ENCODE results near the gene ZFP92.

ZFP92 gene

GRCh38 chrX:153409414-153410101 lies 1.7 kb upstream of the ZFP92 start:
- no peak for DNase-seq

DNA sequence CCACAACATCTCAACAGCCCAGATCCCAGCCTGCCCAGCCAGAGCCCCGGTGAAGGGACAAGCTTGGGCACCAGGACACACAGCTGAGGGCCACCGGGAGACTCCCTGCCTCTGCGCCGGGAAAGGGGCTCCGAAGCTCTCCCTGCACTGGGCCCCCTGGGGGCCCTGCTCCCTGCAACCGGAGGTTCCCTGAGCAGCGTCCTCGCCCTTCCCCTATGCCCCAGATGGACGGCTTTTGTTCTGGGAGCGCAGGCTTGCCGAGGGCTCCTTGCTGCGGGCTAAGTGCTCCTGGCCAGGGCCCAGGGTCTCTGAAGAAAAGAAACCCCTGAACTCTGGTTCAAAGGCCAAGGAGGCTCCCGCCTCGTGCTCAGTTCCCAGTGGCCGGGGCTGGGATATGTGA lies 899 bp upstream of the ZFP92 start:
- no peak for DNase-seq

GRCh38 chrX:153410888-153411254 lies 401 bp upstream of the ZFP92 start:
- no peak for DNase-seq

- DNase-seq: no peak
These were observed 809 bp downstream of the ZFP92 start for GRCh38 chrX:153411988-153412574.

DNA sequence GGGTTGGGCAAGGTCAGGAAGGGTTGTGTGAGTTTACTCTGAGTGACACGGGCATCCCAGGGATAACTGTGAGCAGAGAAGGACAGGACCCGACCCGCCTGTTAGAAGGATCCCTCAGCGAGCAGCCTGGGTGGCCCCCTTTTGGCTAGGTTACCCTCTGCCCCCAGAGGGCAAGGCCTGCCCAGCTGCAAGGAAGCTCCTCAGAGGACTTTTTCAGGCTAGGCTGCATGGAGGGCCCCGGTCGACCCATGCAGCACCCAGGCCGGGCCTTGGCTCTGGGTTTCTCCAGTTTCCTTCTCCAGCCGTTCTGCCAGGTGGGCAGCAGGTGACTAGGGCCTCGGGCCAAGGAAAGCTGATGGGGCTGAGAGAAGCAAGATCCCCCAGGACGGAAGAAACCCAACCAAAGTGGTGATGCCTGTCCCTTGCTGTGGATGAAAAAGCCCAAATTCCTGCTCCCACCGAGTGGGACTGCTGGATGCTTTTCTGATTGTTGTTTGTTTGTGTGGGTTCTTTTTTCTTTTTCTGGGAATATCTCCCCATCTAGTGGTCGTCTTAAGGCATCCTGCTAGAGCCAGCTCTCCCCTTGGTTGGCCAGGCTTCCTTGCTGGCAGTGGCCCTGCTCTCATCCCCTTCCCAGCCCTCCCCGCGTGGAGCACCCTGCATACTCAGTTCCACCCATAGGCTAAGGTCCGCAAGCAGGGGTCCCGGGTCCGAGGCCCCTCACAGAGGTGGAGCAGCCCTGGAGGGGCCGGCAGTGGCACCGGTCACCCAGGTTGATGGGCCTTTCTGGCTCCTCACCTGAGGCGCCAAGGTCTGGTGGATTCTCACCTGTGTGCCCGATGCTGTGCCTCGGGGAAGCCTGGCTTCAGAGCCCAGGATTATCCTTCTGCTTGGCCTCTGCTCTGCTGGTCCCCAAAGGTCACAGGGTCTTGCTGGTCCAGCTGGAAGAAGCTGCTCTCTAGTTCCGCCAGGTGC lies 1.8 kb downstream of the ZFP92 start:
- no peak for DNase-seq

GRCh38 chrX:153413731-153414130 lies 2.5 kb downstream of the ZFP92 start:
- no peak for DNase-seq

- no peak for DNase-seq
These were observed 3.7 kb downstream of the ZFP92 start for GRCh38 chrX:153414856-153415510.

GRCh38 chrX:153416781-153417450 lies 5.6 kb downstream of the ZFP92 start:
- no peak for DNase-seq

- DNase-seq: no peak
These were observed 6.4 kb downstream of the ZFP92 start for GRCh38 chrX:153417637-153418036.

- no peak for DNase-seq
These were observed 9.8 kb downstream of the ZFP92 start for GRCh38 chrX:153420851-153421599.

DNA sequence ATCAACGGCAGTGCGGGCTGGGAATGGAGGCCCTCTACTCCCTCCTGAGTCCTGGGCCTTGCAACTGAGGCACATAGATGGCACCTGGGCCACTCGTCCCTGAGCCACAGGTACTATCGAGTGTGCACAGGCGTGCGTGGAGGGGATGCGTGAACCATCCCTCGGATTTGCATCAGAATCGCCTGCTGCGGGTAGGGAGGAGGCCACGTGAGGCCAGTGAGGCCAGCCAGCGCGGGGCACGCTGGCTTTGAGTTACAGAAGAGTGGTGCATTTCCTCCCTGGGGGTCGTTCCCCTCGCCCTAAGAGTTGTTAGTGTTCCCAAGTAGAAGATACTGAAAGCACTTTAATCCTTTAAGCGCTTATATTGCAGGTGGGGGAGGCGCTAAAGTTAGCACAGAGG lies 10.6 kb downstream of the ZFP92 start:
- no peak for DNase-seq

DNA sequence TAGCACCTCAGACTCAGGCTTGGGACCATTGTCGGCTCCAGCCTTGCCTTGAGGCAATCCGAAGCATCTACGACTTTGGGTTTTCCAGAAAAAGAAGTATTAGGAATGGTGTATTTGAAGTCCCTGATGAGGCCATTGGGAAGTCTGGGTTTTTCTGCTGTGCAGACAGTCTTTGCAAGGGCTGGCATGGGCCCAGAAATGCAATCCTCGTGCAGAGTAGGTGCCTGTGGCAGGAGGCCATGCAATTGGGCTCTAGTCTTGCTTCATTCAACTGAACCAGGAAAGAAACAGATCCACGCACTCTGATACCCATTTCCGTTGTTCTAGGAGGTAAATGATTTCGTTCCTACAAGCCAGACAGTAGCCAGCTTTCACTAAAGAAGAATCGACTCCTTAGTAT lies 12.4 kb downstream of the ZFP92 start:
- no peak for DNase-seq

DNA sequence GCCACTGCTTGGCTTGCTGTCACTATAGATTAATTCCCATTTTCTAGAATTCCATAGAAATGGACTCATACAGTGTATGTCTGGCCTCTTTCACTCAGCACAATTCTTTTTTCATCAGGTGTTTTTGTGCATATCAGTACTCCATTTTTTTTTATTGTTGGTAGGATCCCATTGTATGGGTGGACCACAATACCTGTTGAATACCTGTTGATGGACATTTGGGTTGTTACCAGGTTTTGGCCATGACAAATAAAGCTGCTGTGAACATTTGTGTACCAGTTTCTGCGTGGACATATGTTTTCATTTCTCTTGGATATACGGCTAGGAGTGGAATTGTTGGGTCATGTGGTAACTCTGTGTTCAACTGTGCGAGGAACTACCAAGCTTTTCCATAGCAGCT lies 14.9 kb downstream of the ZFP92 start:
- DNase-seq: no peak

- DNase-seq: no peak
These were observed 19.5 kb downstream of the ZFP92 start for GRCh38 chrX:153430796-153431195.

GRCh38 chrX:153433161-153433680 lies 21.9 kb downstream of the ZFP92 start:
- DNase-seq: no peak

DNA sequence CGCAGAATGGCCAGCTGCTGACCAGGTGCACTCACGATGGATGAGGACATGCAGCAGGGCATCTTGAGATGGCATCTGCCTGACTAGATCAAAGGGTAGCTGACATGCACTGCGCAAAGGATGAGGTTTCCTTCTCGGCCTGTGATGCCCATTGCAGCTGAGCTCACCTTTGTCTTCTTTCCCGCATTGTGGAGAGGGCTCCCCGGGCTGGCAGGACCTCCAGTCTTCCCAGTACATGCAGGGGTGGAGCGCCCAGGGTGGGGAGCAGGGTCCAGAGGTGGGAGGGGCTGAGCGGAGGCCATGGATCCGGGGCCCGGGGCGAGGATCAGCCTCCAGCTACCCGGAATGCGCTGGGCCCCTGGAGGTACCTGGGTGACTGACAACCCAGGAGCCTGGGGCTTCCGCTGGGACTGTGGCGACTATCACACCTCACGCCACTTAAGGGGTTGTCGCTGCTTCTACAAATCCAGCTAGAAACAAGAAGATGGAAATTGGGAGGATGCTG lies 22.6 kb downstream of the ZFP92 start:
- DNase-seq: no peak

DNA sequence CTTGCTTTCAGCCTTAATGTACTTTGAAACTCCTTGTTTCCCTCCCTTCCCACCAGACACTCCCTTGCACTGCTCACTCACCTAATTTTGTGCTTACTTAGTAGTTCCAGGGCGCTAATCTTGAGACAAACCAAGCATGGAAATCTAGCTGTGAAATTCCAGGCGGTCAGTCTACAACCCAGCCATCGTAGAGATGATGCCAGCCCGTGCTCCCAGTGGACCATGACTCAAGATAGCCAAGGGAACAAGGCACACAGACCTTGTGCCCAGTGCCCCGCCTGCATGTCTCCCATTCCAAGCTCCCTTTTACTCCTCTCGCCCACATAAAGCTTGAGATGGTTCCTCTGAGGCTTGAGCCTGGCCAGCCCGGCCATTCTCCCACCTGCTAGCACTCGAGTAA lies 23.5 kb downstream of the ZFP92 start:
- DNase-seq: no peak

GRCh38 chrX:153435845-153436244 lies 24.6 kb downstream of the ZFP92 start:
- DNase-seq: no peak

DNA sequence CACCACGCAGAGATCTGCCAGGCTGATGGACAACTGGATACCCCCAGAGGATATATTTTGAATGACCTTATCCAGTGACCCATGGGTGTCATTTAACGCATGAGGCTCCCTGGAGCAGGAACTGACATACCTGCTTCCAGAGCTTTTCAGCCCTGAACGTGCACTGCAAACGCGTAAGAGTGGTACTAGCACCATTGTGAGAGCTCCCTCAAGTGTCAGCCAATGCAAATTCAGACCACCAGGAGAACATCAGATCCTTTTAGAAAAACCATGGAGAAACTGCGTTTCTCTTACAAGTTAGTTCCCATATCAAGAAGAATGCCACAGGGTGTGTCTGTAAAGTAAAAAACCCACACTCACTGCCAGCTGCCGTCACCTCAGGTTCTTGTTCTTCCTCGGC lies 27.3 kb downstream of the ZFP92 start:
- DNase-seq: no peak

- no peak for DNase-seq
These were observed 28.7 kb downstream of the ZFP92 start for GRCh38 chrX:153439977-153440376.

GRCh38 chrX:153440556-153441135 lies 29.4 kb downstream of the ZFP92 start:
- DNase-seq: no peak

All from NCI-H510A (cell line).